ENCODE measurements around the gene SRGAP3.

DNA sequence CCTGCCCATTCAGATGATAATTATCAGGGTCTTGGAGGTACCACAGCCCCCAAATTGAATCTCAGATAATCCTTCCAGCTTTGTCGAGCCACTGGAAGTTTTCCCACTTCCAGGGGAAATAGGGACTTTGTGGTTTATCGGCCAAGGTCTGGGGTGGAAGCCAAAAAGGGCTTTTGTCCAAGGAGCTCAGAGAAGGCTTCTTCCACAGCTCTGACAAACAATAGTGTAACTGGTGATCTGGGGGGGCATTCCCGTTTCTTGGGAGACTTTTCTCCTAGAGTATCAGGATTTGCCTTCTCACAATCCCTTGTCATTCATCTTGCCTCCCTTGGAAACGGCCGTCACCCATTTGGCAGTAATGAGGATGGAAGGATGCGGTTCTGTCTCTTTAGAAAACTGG lies 18.4 kb downstream of the SRGAP3 start:
- TF ChIP-seq RAD21 (IDR thresholded peaks at IDR 0.05; ENCODE audit: low read depth) = no peak
- TF ChIP-seq CREB1 (IDR thresholded peaks at IDR 0.05; ENCODE audit: low read depth) = no peak
- TF ChIP-seq TEAD4 (IDR thresholded peaks at IDR 0.05) = no peak
- TF ChIP-seq EGR1 (IDR thresholded peaks at IDR 0.05) = no peak
- TF ChIP-seq, protein P1, sequence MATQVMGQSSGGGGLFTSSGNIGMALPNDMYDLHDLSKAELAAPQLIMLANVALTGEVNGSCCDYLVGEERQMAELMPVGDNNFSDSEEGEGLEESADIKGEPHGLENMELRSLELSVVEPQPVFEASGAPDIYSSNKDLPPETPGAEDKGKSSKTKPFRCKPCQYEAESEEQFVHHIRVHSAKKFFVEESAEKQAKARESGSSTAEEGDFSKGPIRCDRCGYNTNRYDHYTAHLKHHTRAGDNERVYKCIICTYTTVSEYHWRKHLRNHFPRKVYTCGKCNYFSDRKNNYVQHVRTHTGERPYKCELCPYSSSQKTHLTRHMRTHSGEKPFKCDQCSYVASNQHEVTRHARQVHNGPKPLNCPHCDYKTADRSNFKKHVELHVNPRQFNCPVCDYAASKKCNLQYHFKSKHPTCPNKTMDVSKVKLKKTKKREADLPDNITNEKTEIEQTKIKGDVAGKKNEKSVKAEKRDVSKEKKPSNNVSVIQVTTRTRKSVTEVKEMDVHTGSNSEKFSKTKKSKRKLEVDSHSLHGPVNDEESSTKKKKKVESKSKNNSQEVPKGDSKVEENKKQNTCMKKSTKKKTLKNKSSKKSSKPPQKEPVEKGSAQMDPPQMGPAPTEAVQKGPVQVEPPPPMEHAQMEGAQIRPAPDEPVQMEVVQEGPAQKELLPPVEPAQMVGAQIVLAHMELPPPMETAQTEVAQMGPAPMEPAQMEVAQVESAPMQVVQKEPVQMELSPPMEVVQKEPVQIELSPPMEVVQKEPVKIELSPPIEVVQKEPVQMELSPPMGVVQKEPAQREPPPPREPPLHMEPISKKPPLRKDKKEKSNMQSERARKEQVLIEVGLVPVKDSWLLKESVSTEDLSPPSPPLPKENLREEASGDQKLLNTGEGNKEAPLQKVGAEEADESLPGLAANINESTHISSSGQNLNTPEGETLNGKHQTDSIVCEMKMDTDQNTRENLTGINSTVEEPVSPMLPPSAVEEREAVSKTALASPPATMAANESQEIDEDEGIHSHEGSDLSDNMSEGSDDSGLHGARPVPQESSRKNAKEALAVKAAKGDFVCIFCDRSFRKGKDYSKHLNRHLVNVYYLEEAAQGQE (IDR thresholded peaks at IDR 0.05; ENCODE audit: low read depth) = no peak
- no peak for TF ChIP-seq TAF1 (IDR thresholded peaks at IDR 0.05; ENCODE audit: low read depth)
- TF ChIP-seq FOXM1 (IDR thresholded peaks at IDR 0.05; ENCODE audit: borderline replicate concordance, low read depth) = no peak
